ENCODE data around the gene PRTG.

- no peak for TF ChIP-seq CTCF (IDR thresholded peaks at IDR 0.05; ENCODE audit: insufficient read depth, low read length)
- TF ChIP-seq REST (IDR thresholded peaks at IDR 0.05; ENCODE audit: insufficient replicate concordance, low read depth): no peak
- no peak for TF ChIP-seq POLR2AphosphoS5 (IDR thresholded peaks at IDR 0.05; ENCODE audit: low read depth)
- no peak for TF ChIP-seq GABPA (IDR thresholded peaks at IDR 0.05; ENCODE audit: low read depth)
Measured at GRCh38 chr15:55652909-55653495, 90.0 kb downstream of the PRTG start.
